GM21367 (cell line): ENCODE data around the gene NKX2-4.
"Not testable (repeated sequence)": the region's sequence is repeated elsewhere in the genome, so short reads cannot be mapped to it uniquely, and the experiment has no call there.

Experiments
- ATAC-seq: cut with Tn5 transposase; IDR thresholded peaks from one replicate; pipeline ENCODE4 v1.9.1; 2021; ENCODE audit not compliant: unreplicated experiment

NKX2-4 gene

GRCh38 chr20:21394551-21394950, 2.8 kb downstream of the NKX2-4 start:
- no peak for ATAC-seq

GRCh38 chr20:21393816-21394519, 3.4 kb downstream of the NKX2-4 start:
- no peak for ATAC-seq

GRCh38 chr20:21393166-21393565, 4.2 kb downstream of the NKX2-4 start:
- no peak for ATAC-seq

GRCh38 chr20:21391972-21392352, 5.4 kb downstream of the NKX2-4 start:
- no peak for ATAC-seq

- no peak for ATAC-seq
These were observed 5.9 kb downstream of the NKX2-4 start for GRCh38 chr20:21391185-21391971.

GRCh38 chr20:21390768-21391167, 6.6 kb downstream of the NKX2-4 start:
- no peak for ATAC-seq

GRCh38 chr20:21389368-21389767, 8.0 kb downstream of the NKX2-4 start:
- no peak for ATAC-seq

GRCh38 chr20:21388566-21388965, 8.8 kb downstream of the NKX2-4 start:
- ATAC-seq, result no peak

GRCh38 chr20:21387528-21387927, 9.8 kb downstream of the NKX2-4 start:
- no peak for ATAC-seq

- ATAC-seq, result no peak
These were observed 11.2 kb downstream of the NKX2-4 start for GRCh38 chr20:21386111-21386510.

- ATAC-seq, result no peak
These were observed 12.9 kb downstream of the NKX2-4 start for GRCh38 chr20:21384308-21384892.

- ATAC-seq, result no peak
These were observed 15.7 kb downstream of the NKX2-4 start for GRCh38 chr20:21381619-21382018.

- ATAC-seq, result no peak
These were observed 16.6 kb downstream of the NKX2-4 start for GRCh38 chr20:21380711-21381110.

- no peak for ATAC-seq
These were observed 19.1 kb downstream of the NKX2-4 start for GRCh38 chr20:21378259-21378658.

GRCh38 chr20:21377701-21378100, 19.6 kb downstream of the NKX2-4 start:
- ATAC-seq, result no peak

- ATAC-seq, result no peak
These were observed 20.7 kb downstream of the NKX2-4 start for GRCh38 chr20:21376626-21377025.

GRCh38 chr20:21373436-21373835, 23.9 kb downstream of the NKX2-4 start:
- no peak for ATAC-seq

GRCh38 chr20:21372016-21372415, 25.3 kb downstream of the NKX2-4 start:
- no peak for ATAC-seq

- no peak for ATAC-seq
These were observed 26.1 kb downstream of the NKX2-4 start for GRCh38 chr20:21371193-21371592.

GRCh38 chr20:21368791-21369190, 28.5 kb downstream of the NKX2-4 start:
- no peak for ATAC-seq

- not testable (repeated sequence) for ATAC-seq
These were observed 31.1 kb downstream of the NKX2-4 start for GRCh38 chr20:21366273-21366672.

- ATAC-seq, result no peak
These were observed 31.6 kb downstream of the NKX2-4 start for GRCh38 chr20:21365771-21366170.
